ENCODE results near the gene CCNC. TPM values are rescaled to one million over a fixed set of nuclear protein-coding genes. Genes with fewer than 3 reads are reported as not detected.
A peak's percentile ranks its signal among the peaks of the same experiment; 100 is the strongest.

The CCNC gene
- total and polyA plus RNA-seq, 2 of the 13 experiments (the other 11 are each of a cell fraction or from before 2014, with no cell fraction given): 69.6 to 141 TPM

- no peak for TF ChIP-seq ZGPAT (CRISPR knock-in tag; IDR thresholded peaks at IDR 0.05)
- no peak for TF ChIP-seq ZNF292 (CRISPR knock-in tag; IDR thresholded peaks at IDR 0.05; ENCODE audit: borderline replicate concordance, low read depth)
- TF ChIP-seq BRD4 (CRISPR knock-in tag; IDR thresholded peaks at IDR 0.05): no peak
- TF ChIP-seq ELF4 (CRISPR knock-in tag; IDR thresholded peaks at IDR 0.05; ENCODE audit: borderline replicate concordance): no peak
- TF ChIP-seq ZNF775 (CRISPR knock-in tag; IDR thresholded peaks at IDR 0.05; ENCODE audit: borderline replicate concordance): no peak
- TF ChIP-seq PATZ1 (CRISPR knock-in tag; IDR thresholded peaks at IDR 0.05): 0 out of 2 replicates have a peak, but pooled peaks have one; percentile 15
- no peak for TF ChIP-seq ZNF414 (CRISPR knock-in tag; IDR thresholded peaks at IDR 0.05)
- TF ChIP-seq KMT2A (CRISPR knock-in tag; IDR thresholded peaks at IDR 0.05): no peak
- TF ChIP-seq ZNF572 (CRISPR knock-in tag; IDR thresholded peaks at IDR 0.05): no peak
- no peak for TF ChIP-seq ZNF350 (CRISPR knock-in tag; IDR thresholded peaks at IDR 0.05; ENCODE audit: borderline replicate concordance, low read depth)
- TF ChIP-seq MEIS2 (CRISPR knock-in tag; IDR thresholded peaks at IDR 0.05): no peak
- TF ChIP-seq SATB2 (CRISPR knock-in tag; IDR thresholded peaks at IDR 0.05): no peak
- no peak for TF ChIP-seq AGO1 (IDR thresholded peaks at IDR 0.05; ENCODE audit: low read depth, low read length, poor library complexity, severe bottlenecking)
- TF ChIP-seq AFF4 (CRISPR knock-in tag; IDR thresholded peaks at IDR 0.05): no peak
- no peak for TF ChIP-seq BRF2 (CRISPR knock-in tag; IDR thresholded peaks at IDR 0.05)
- TF ChIP-seq HMG20B (CRISPR knock-in tag; conservative IDR thresholded peaks at IDR 0.05): no peak
- TF ChIP-seq ZFP62 (CRISPR knock-in tag; IDR thresholded peaks at IDR 0.05): no peak
- TF ChIP-seq XRCC5 (optimal IDR thresholded peaks at IDR 0.05; ENCODE audit: low read length): peak; percentile 21
- TF ChIP-seq ZNF441 (CRISPR knock-in tag; IDR thresholded peaks at IDR 0.05; ENCODE audit: borderline replicate concordance): 0 out of 2 replicates have a peak, but pooled peaks have one; percentile 34
- no peak for TF ChIP-seq ZNF335 (CRISPR knock-in tag; IDR thresholded peaks at IDR 0.05)
Observed at GRCh38 chr6:99603421-99604165, 35.1 kb upstream of the CCNC start (continued).
